HG03558 (cell line): Measurements from ENCODE around the gene MINDY4.

Source experiments
- ATAC-seq: cut with Tn5 transposase; IDR thresholded peaks from one replicate; pipeline ENCODE4 v1.9.1; 2021; ENCODE audit warnings: moderate number of reproducible peaks; ENCODE audit not compliant: unreplicated experiment; ENCODE audit errors: extremely low read depth

The MINDY4 gene

DNA sequence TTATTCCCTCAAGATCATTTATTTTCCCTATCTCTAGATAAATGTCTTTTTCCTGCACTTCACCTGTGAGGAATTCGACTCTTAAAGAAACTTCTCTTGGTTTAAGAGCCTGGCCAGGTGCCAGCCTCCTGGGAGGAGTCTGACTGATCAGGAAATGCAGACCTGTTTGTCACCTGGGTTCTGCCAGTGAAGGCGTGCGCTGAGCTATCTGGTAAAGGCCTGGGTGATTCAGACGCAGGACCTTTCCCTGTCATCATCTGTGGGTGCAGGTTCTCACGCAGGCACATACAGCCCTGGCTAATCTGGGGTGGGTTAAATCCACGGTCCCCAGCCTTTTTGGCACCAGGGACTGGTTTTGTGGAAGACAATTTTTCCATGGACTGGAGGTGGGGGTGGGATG is 75.2 kb downstream of the MINDY4 start:
- ATAC-seq, result no peak

DNA sequence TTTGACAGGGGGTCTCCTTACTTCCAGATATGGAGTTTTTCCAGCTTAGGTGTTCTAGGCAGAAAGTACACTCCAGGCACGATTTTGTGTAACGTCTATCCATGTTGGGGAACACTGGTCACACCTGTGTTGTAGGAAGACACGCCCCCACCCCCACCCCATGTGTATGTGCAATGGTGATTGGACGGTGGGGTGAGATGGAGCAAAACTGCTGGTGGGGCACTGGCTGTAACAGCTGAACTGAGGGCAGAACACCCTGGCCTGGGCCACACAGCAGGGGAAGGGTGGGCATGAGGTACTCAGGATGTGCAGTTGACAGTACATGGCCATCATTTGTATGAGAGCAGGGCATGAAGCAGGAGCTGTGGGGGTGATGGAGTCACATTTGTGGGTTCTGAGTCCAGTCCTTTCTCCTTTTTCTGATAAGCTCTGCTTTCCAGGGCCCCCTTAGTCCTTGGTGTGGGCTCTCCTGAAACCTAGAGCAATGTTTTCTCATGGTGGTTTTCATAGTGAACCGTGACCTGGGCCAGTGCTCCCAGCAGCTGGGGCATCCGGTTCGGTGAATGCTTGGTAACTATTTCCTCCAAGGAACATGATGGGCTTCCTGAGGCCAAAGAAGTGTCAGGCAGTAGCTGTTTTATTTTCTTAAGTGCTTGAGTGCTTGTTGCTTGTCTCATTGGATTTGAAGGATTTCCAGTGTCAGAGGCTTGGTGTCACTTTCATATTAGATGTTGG is 77.1 kb downstream of the MINDY4 start:
- no peak for ATAC-seq

DNA sequence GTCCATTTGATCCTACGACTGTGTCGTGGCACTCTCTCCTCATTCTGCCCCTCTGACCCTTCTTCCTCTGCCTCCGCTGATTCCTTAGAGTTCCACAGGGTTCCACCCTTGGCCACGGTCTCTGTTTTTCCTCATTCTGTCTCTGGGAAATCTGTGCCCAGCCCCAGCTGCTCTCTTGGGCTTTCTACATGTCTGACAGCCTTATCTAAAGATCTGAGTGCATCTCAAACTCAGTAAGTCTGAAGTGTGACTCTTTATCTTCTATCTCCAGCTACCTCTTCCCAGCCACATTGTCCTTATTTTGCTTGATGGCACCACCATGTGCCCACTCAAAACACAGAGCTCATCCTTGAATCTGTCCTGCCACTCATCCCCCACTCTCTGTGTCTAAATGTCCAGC is 78.3 kb downstream of the MINDY4 start:
- no peak for ATAC-seq

DNA sequence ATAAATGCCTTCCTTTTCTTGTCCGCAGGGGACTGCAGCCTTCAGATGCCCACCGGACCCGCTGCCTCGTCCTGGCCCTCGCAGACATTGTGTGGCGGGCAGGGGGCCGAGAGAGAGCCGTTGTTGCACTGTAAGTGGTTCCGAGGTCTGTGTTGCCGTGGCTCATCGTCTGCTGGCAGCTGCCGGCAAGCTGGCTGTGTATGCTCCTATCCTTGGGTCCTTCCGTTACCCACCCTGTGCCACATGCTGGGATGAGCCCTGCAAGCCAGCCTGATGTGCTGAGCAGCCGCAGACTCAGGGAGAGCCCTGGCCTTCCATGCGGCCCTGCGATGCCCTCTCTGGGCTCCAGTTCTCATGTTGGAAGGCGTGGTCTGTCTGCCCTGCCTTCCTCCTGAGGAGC is 79.2 kb downstream of the MINDY4 start:
- ATAC-seq, result no peak

DNA sequence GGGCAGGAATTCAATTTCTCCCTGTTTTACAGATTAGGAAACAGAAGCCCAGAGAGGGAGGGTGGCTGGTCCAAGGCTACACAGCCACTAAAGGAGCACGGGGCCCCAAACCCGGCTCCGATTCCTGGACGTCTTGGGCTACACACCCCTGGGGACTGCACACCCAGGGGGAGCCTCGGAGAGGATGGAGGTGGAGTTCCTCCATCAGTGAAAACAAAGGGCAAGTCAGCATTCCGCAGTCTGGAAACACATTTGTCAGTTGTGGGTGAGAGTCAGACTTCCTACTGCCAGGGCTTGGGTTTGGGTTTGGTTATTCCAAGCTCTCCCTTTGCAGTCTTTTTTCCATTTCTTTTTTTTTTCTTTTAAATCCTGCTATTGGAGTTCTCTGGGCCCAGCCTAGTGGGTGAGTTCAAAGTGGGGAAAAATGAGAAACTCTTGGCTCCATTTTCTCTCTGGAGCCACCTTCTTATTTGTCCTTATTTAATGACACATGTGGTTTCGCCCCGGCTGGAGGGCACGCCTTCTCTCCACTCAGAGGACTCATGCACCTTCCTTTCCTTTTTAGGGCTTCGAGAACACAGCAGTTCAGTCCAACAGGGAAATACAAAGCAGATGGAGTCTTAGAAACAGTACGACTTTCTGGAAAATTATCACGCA is 80.6 kb downstream of the MINDY4 start:
- no peak for ATAC-seq

DNA sequence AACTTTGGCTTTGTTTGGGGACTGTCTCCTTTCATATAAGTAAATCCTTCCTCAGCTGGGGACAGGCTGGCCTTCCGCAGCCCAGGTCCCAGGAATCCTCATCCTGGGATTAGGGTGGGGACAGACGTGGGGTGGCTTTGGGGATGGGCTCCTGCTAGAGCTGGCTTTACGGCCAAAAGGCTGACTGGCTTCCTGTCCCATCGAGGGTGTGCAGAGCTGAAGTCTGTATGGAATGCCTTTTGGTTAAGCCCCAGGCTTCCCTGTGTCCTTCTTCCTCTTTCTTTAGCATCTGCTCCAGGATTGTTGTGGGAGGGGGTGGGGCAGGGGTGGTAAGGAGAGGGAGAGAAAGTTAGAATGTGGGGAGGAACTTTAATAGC is 81.1 kb downstream of the MINDY4 start:
- ATAC-seq, result no peak

DNA sequence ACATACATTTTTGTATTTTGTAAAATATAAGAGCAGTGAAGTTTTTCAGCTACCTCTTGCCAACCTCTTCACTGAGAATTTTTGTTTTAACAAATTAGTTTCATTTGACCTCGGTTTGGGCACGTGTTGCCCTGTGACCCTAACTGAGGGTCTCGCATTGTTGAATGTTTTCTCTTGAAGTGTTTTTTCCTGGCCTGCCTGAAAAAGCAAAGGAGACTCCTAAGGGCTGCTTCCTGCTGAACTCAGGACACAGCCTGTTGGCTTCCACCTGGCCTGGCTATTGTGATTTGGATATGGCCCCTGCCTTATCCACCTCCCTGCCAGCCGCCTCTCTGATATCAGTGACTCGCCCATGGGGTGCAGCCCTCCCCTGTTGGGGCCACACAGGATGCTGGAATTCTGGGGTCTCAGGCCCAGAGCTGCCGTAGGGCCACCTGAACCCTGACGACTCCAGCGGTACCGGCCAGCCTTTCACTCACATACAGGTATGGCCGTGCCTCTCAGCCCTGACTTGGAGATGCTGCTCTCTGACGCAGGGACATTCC is 81.6 kb downstream of the MINDY4 start:
- no peak for ATAC-seq

DNA sequence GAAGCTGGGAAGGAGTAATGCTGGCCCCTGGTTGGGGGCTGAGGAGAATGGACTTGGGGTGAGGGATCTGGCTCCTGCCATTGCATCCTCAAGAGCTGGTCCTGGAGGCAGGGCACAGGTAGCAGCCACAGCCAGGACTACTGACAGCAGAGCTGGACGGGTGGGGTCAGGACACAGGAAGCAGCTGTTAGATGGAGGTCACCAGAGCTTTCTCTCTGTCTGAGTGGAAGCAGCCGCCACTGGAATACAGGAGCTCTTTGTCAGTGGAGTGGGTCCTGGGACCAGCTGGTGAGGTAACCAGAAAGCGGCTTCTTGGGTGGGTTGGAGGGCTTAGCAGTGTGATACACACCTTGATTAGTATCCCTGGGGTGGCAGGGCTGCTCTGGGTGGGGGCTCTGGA is 82.4 kb downstream of the MINDY4 start:
- no peak for ATAC-seq

DNA sequence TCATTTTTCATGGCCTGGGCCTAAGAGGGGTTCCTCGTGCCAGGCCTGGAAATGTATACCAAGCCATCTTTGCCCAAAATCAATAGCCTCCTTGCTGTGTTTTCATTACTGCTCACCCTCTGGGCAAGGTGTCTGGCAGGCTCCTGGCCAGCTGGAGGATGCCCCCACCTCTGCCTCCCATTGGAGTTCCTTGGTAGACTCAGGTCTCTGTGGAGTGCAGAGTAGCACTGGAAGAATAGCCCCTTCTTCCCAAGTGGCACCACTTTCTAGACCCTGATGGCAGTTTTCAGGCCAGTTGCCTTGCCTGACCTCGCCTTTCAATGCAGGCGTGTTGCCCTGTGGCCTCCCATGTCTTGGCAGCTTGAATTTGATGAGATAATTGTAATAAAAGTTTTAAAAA is 84.7 kb downstream of the MINDY4 start:
- ATAC-seq, result no peak

DNA sequence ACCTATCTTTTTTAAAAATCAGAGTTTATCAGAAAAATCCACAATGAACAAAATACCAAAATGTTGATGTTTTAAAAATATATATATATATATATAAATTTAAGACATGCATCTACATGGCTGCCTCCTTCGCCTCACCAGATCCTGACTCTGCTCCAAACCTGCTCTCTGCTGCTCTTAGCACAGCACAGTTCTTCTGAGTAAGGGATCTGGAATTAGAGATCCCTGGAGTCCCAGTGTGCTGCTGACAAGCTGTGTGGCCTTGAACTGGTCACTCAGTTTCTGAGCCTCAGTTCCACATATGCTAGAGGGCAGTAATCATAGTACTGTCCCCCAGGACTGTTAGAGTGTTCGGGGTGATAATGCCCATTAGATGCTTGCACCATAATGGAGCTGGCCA is 87.4 kb downstream of the MINDY4 start:
- ATAC-seq, result no peak

DNA sequence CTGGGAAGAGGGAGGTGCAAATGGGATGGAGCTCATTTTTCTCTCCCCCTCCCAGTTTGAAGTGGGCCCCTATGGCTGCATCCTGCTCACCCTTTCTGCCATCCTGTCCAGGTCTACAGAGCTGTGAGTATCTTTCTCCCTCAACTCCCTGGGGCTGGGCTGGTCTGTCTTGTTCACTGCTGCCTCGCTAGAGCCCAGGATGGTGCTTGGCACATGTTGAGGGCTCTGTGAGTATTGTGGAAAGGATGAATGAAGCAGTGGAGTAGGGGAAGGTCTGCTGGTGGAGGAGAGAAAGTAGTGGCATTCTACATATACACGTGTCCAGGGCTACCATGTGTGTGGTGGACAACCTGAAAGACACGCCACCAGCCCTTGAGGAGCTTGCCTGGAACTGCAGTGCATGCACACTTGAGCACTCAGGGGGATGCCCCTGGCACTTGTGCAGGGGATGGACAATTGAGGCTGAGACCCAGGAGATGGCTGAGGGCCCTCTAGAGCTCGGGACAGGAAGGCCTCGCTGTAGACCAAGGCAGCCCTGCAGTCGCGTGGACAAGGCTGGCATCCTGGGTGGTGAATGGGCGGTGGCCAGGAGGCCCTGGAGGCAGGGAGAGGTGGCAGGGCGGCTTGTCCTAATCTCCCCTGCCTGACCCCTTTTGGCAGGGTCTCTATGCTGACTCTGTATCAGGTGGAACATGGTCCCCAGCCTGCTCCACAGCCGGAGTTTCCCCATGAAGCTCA is 88.2 kb downstream of the MINDY4 start:
- ATAC-seq, result no peak

DNA sequence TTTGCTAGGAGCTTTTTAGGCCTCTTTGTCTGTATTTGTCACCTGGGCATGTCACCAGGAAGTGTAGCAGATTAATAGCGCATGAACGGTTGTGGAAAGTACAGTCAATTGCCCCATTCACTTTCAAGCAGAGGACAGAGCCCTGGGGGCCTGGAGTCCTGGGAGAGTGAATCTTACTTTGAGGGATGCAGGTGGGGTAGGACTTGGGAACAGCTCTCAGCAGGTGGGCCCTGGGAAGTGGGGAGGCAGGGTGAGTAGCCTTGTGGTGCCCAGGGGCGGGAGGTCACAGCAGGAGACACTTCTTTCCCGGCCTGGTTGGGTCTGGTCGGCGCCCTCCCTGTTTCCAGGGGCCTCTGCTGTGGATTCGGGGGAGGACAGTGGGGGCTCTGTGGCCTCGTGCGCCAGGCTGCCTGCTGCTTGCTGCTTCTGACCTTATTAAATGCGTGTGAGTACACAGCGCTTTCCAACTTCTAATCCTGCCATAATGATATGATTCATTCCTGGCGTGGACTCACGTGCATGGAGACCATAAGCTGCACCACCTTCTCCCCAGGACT is 88.8 kb downstream of the MINDY4 start:
- no peak for ATAC-seq

DNA sequence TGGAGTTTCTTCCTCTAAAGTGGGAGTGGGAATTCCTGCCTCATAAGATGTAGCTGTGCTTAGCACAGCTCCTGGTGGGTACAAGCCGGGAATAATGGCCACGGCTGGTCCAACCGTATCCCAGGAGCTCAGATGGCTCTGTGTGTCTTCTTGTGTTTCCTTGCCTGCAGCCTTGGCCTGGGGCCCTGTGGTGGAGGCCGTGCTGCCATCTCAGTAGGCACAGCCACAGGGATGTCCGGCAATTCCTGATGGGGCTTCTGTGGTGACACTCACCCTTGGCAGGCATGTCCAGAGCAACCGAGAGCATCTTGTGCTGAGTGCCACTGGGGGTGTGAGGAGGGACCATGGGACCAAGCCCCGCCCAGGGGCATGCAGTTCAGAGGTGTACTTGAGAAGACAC is 90.4 kb downstream of the MINDY4 start:
- no peak for ATAC-seq

DNA sequence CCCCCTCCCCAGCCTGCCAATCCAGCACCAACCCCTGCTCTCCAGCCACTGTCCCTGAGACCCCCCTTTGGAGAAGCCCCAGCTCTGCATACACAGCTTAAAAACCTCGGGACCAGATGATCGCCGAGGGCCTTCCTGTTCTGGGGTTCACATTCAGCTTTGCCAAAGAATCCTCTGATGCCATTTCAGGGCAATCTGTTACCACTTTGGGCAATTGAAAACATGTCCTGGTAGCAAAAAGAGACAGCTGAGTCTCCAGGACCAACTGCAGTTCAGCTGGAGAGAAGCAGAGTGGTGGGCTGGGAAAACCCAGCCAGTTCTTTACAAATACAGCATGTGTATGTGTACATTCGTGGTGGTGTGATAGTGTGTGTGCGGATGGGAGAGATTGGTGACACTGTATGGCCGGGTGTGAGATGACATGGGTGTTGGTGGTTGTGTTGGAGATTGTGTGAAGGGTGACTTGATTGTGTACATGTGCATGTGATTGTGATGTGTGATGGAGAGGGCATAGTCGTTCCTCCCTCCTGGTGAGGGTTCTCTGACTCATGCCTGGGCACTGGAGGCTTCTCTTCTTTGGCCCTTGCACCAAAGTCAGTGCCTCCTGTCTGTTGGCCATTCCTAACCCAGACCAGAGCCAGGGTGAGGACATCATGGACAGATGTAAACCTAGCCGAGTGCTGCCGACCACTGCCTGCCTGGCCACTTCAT is 91.9 kb downstream of the MINDY4 start:
- no peak for ATAC-seq

DNA sequence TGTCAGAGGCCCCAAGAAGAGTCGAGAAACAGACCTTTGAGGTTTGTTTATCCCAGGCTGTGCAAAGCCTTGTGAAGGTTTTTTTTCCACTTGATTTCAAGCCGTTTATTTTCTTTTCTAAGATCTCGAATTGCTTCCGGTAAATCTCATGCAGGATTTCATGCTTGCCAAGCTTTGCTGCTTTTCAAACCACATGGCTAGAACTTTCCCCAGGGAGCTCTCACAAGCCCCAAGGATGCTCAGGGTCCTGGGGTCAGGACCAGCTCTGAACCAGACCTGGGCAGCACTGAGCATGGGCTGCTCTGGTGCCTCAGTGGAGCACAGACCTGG is 92.5 kb downstream of the MINDY4 start:
- no peak for ATAC-seq

DNA sequence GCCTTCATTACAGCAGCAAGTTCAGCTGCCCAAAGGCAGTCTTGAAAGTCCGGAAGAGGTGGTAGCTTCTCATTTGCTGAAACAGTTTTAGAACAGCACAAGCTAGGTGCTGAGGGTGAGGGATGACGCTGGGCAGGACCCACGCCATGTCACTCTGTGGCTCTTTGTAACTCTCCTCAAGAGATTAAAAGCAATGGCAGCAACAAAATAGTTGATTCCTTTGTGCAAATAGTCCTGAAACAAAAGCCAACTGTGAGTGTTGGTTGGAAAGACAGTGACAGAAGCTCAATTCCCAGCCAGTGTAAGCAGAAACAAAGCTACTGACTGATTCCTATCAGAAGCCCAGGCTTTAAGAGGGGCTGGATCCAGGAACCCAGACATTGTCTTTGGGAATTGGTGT is 92.9 kb downstream of the MINDY4 start:
- ATAC-seq, result no peak

DNA sequence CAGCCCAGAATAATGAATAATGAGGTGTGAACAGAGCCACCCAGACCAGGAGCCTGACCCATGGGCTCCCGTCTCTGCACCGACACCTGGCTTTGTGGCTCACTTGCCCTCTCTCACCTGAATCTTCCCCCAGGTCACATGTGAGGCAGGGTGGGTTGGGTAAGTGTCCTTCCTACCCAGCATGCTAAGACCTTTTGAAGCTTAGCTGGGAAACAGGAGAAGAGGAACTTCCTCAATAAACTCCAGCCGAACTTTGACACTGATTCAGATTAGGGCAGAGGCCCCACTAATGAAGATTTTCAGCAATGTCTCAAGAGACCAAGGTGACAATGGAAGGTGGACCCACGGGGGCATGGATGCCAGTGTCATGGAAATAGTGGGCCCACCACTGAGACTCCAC is 93.9 kb downstream of the MINDY4 start:
- ATAC-seq, result no peak

DNA sequence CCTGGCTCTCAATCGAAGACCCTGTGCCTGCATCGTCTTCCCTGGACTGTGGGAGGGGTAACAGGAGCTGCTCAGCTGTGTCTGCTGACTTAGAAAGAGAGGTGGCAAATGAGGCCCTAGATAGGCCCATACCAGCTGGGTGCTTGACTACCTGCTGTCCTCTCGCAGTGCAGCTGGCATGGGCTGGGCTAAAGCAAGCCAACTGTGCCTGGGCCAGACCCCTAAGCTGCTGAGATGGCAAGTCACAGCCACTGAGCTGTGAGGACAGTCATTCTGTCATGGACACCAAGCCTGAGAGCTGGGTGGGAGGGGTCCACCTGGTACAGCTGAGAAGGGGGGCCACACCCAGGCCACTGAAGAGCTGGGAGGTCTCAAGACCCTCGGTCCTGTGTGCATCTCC is 94.6 kb downstream of the MINDY4 start:
- ATAC-seq, result no peak

DNA sequence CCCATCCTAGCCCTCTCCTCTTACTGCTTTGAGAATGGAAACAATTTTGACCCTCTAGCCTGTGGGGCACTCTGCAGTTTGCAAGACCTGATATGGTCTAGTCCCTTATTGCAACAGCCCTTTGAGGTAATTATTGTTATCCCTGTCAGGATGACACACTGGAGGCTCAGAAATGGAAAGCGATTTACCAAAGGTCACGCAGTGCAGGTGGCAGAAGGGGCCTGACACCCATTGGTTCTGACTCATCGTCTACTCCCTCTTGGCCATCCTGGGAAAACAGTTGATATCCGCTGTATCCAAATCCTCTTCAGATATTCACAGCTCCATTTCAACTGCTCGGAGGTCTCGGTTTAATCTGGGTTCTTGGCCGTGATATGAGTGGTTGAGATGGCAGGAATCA is 95.7 kb downstream of the MINDY4 start:
- ATAC-seq, result no peak

DNA sequence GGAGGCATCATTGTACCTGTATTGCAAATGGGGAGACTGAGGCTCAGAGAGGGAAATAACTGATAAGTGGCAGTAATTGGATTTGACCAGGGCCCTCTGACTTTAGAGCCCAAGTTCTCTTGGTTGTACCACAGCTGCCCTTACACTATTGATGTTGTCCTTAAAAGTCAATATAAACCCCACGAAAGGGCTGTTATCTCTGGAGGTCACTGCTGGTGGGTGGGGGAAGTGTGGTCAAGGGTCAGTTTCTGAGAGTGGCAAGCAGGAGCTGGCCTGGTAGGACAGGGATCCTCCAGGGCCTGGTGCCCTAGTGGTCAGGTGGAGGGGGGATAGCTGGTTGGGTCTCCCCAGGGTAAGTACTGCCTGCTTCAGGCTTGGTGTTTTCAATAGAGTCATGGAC is 96.3 kb downstream of the MINDY4 start:
- no peak for ATAC-seq
